Adrenal gland (tissue), 5 donors: ENCODE measurements around the gene SLC4A9.

Experiments
- POLR2A ChIP-seq, 2 donors: fragments of 450-650 bp; IDR thresholded peaks; one replicate each; pipeline ENCODE4 v1.6.1; 2017; ENCODE audit warnings: antibody characterized with exemption in 2 of 2, mild to moderate bottlenecking in 2 of 2, moderate library complexity in 1 of 2
- TF ChIP-seq, protein P1 (sequence below), 6 experiments: fragments of 450-650 bp in 4 of 6; fragments of 200-600 bp in 2 of 6; sonication (generic) in 1 of 6; IDR thresholded peaks; 1 replicate in 5 of 6; 2 replicates in 1 of 6; pipeline versions ENCODE4 v1.5.1 to v1.8.0; 2016 to 2021; ENCODE audit warnings: antibody characterized with exemption in 6 of 6, mild to moderate bottlenecking in 2 of 6, moderate library complexity in 1 of 6
- donor health status: DM: no; HTN: no; CAD: no.

DNA sequence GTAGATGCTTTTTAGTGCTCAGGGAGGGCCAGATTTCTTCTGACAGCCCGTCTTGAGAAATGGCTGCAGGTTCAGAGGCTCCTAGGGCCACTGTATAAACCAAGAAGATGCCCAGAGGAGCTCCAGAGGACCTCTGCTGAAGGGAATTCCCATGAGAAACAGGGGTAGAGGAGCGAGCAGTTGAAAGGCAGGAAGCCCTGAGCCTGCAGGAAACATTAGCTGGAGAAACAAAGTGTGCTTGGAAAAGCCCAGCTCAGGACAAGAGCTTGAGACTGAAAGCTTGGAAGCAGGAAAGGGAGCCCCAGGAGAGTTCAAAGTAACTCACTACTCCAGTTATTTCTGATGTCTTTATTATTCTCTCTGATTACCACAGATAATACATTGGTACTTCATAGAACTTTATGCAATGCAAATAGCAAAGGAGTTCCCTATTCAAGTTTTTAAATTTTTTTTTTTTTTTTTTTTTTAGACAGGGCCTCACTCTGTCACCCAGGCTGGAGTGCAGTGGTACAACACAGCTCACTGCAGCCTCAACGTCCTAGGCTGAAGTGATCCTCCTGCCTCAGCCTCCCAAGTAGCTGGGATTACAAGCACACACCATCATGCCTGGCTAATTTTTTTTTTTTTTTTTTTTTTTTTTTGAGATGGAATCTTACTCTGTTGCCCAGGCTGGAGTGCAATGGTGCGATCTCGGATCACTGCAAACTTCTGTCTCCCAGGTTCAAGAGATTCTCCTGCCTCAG lies 30.1 kb upstream of the SLC4A9 start:
- TF ChIP-seq, protein P1, sequence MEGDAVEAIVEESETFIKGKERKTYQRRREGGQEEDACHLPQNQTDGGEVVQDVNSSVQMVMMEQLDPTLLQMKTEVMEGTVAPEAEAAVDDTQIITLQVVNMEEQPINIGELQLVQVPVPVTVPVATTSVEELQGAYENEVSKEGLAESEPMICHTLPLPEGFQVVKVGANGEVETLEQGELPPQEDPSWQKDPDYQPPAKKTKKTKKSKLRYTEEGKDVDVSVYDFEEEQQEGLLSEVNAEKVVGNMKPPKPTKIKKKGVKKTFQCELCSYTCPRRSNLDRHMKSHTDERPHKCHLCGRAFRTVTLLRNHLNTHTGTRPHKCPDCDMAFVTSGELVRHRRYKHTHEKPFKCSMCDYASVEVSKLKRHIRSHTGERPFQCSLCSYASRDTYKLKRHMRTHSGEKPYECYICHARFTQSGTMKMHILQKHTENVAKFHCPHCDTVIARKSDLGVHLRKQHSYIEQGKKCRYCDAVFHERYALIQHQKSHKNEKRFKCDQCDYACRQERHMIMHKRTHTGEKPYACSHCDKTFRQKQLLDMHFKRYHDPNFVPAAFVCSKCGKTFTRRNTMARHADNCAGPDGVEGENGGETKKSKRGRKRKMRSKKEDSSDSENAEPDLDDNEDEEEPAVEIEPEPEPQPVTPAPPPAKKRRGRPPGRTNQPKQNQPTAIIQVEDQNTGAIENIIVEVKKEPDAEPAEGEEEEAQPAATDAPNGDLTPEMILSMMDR (IDR thresholded peaks at IDR 0.05) = no peak
- TF ChIP-seq POLR2A (IDR thresholded peaks at IDR 0.05) = no peak
